Measurements from ENCODE around the gene EXD2.

EXD2 gene

GRCh38 chr14:69152902-69153151 lies 38.5 kb upstream of the EXD2 start, which contains the start of gene DCAF5:
Gene DCAF5, minus strand, starts transcription at chr14:69153119. Its CDS starts 141 bp downstream, at chr14:69152978.
- Histone ChIP-seq H3K27ac (ENCODE audit: low read length) (peak within 1 kb of the TSS; percentile 78), H4K20me1 (ENCODE audit: insufficient read depth, low read length) (peaks cover 3% of the 10 kb centered on the region; the same call in 1 of the 2 replicates)
- peak; percentile 91; the same call in 2 of the 3 replicates for ATAC-seq (ENCODE audit: insufficient read depth, low read depth)

GRCh38 chr14:69153152-69153872 lies 38.0 kb upstream of the EXD2 start:
- Histone ChIP-seq H3K4me3 (ENCODE audit: low read depth in 1 of 2, low read length in 2 of 2) (peak overlapping the region; percentile 87 to 92; a peak in 3 of 4 replicates), H3K4me2 (ENCODE audit: insufficient read depth, low read length) (peak overlapping the region; percentile 93), H3K27me3 (ENCODE audit: insufficient read depth, low read length, poor library complexity) (peaks cover 28% of the 10 kb centered on the region), H2AFZ (ENCODE audit: low read depth, low read length) (peak overlapping the region; percentile 89), H4K20me1 (ENCODE audit: insufficient read depth, low read length) (peaks cover 3% of the 10 kb centered on the region; the same call in 1 of the 2 replicates), H3K79me2 (ENCODE audit: insufficient read depth, low read length) (peaks cover 37% of the 10 kb centered on the region), H3K4me1 (ENCODE audit: insufficient read depth, low read length) (peaks cover 29% of the 10 kb centered on the region), H3K9ac (ENCODE audit: low read depth, low read length) (peak overlapping the region; percentile 91), H3K27ac (ENCODE audit: low read length) (no peak overlapping the region), H3K36me3 (ENCODE audit: insufficient read depth, low read length) (peaks cover 12% of the 10 kb centered on the region), H3K9me3 (ENCODE audit: insufficient read depth, low read length, severe bottlenecking) (no peaks in the 10 kb centered on the region)
- DNase-seq: no peak
- ATAC-seq (ENCODE audit: insufficient read depth, low read depth): no peak; the same call in 2 of the 3 replicates
- TF ChIP-seq CTCF (IDR thresholded peaks at IDR 0.05; ENCODE audit: borderline replicate concordance, extremely low read depth, low read length, poor library complexity, severe bottlenecking): no peak
- TF ChIP-seq EZH2 (IDR thresholded peaks at IDR 0.05; ENCODE audit: borderline replicate concordance, low read depth, low read length, severe bottlenecking): peak; percentile 87

More at GRCh38 chr14:69152902-69153151, 38.5 kb upstream of the EXD2 start, which contains the start of gene DCAF5:
- peak within 1 kb of the TSS; percentile 93 for H2AFZ ChIP-seq (ENCODE audit: low read depth, low read length)
- no peak for TF ChIP-seq CTCF (IDR thresholded peaks at IDR 0.05; ENCODE audit: borderline replicate concordance, extremely low read depth, low read length, poor library complexity, severe bottlenecking)
- TF ChIP-seq EZH2 (IDR thresholded peaks at IDR 0.05; ENCODE audit: borderline replicate concordance, low read depth, low read length, severe bottlenecking): no peak
- H3K4me3 ChIP-seq (ENCODE audit: low read depth in 1 of 2, low read length in 2 of 2): peak within 1 kb of the TSS; percentile 87 to 92
- peak within 1 kb of the TSS; percentile 93 for H3K4me2 ChIP-seq (ENCODE audit: insufficient read depth, low read length)
- peaks cover 28% of the 10 kb centered on the region for H3K27me3 ChIP-seq (ENCODE audit: insufficient read depth, low read length, poor library complexity)
- peaks cover 41% of the 10 kb centered on the region for H3K79me2 ChIP-seq (ENCODE audit: insufficient read depth, low read length)
- H3K9ac ChIP-seq (ENCODE audit: low read depth, low read length): peak within 1 kb of the TSS; percentile 91
- DNase-seq: peak; percentile 95
- peaks cover 29% of the 10 kb centered on the region for H3K4me1 ChIP-seq (ENCODE audit: insufficient read depth, low read length)
- peaks cover 12% of the 10 kb centered on the region for H3K36me3 ChIP-seq (ENCODE audit: insufficient read depth, low read length)
- no peaks in the 10 kb centered on the region for H3K9me3 ChIP-seq (ENCODE audit: insufficient read depth, low read length, severe bottlenecking)

- peak overlapping the region; percentile 89 for H2AFZ ChIP-seq (ENCODE audit: low read depth, low read length)
- peaks cover 30% of the 10 kb centered on the region for H3K27me3 ChIP-seq (ENCODE audit: insufficient read depth, low read length, poor library complexity)
- H3K9me3 ChIP-seq (ENCODE audit: insufficient read depth, low read length, severe bottlenecking): no peaks in the 10 kb centered on the region
- peaks cover 29% of the 10 kb centered on the region for H3K4me1 ChIP-seq (ENCODE audit: insufficient read depth, low read length)
- H3K27ac ChIP-seq (ENCODE audit: low read length): no peak overlapping the region
- H3K4me2 ChIP-seq (ENCODE audit: insufficient read depth, low read length): peak overlapping the region; percentile 93
- ATAC-seq (ENCODE audit: insufficient read depth, low read depth) (no peak), DNase-seq (no peak)
- no peak overlapping the region; the same call in 1 of the 2 replicates for H3K9ac ChIP-seq (ENCODE audit: low read depth, low read length)
- no peak for TF ChIP-seq CTCF (IDR thresholded peaks at IDR 0.05; ENCODE audit: borderline replicate concordance, extremely low read depth, low read length, poor library complexity, severe bottlenecking)
- TF ChIP-seq EZH2 (IDR thresholded peaks at IDR 0.05; ENCODE audit: borderline replicate concordance, low read depth, low read length, severe bottlenecking): no peak
- H3K4me3 ChIP-seq (ENCODE audit: low read depth in 1 of 2, low read length in 2 of 2): peak overlapping the region in 1 of 2 experiments; percentile 87; a peak in 2 of 4 replicates
- H3K79me2 ChIP-seq (ENCODE audit: insufficient read depth, low read length): peaks cover 33% of the 10 kb centered on the region
- peaks cover 8% of the 10 kb centered on the region for H3K36me3 ChIP-seq (ENCODE audit: insufficient read depth, low read length)
- peaks cover 3% of the 10 kb centered on the region; the same call in 1 of the 2 replicates for H4K20me1 ChIP-seq (ENCODE audit: insufficient read depth, low read length)
Measured at GRCh38 chr14:69153873-69154270, 37.4 kb upstream of the EXD2 start.
